DND-41 (cell line): Measurements from ENCODE around the gene JAKMIP1.
"Not testable (repeated sequence)": the region's sequence is repeated elsewhere in the genome, so short reads cannot be mapped to it uniquely, and the experiment has no call there.

Source experiments
- ATAC-seq: fragments of 200-7000 bp; cut with Tn5 transposase; 3 replicates; pipeline ENCODE4 v1.9.1; 2021; ENCODE audit warnings: low read depth; ENCODE audit not compliant: insufficient read depth
- DNase-seq: peaks from one replicate; pipeline ENCODE4 v3.0.0-alpha.2; 2020
- H2AFZ ChIP-seq: 2 replicates; pipeline ENCODE4 v1.6.0; 2012; ENCODE audit warnings: low read depth, low read length
- H3K27ac ChIP-seq: 2 replicates; pipeline ENCODE4 v1.5.1; 2012; ENCODE audit warnings: low read length, inconsistent platforms
- H3K27me3 ChIP-seq: fragments of 200-600 bp; sonication (generic); 2 replicates; pipeline ENCODE4 v1.6.0; 2012; ENCODE audit warnings: low read length, mild to moderate bottlenecking, inconsistent platforms; ENCODE audit not compliant: insufficient read depth, poor library complexity
- H3K36me3 ChIP-seq: 2 replicates; pipeline ENCODE4 v1.5.1; 2012; ENCODE audit warnings: low read length, inconsistent platforms; ENCODE audit not compliant: insufficient read depth
- H3K4me1 ChIP-seq: 2 replicates; pipeline ENCODE4 v1.5.1; 2012; ENCODE audit warnings: mild to moderate bottlenecking, low read length; ENCODE audit not compliant: insufficient read depth
- H3K4me2 ChIP-seq: 2 replicates; pipeline ENCODE4 v1.6.0; 2012; ENCODE audit warnings: mild to moderate bottlenecking, moderate library complexity, low read length, inconsistent platforms; ENCODE audit not compliant: insufficient read depth
- H3K4me3 ChIP-seq, 2 experiments: fragments of 200-600 bp in 1 of 2; shearing (Covaris generic) in 1 of 2; 2 replicates each; pipeline ENCODE4 v1.5.1; 2012 to 2016; ENCODE audit warnings: inconsistent platforms in 2 of 2, low read length in 2 of 2, mild to moderate bottlenecking in 2 of 2, low read depth in 1 of 2, moderate library complexity in 1 of 2
- H3K79me2 ChIP-seq: 2 replicates; pipeline ENCODE4 v1.6.0; 2012; ENCODE audit warnings: low read length, inconsistent platforms; ENCODE audit not compliant: insufficient read depth
- H3K9ac ChIP-seq: 2 replicates; pipeline ENCODE4 v1.6.0; 2012; ENCODE audit warnings: low read depth, mild to moderate bottlenecking, inconsistent platforms, low read length, moderate library complexity
- H3K9me3 ChIP-seq: 2 replicates; pipeline ENCODE4 v1.5.1; 2012; ENCODE audit warnings: low read length, moderate library complexity, mild to moderate bottlenecking, inconsistent platforms; ENCODE audit not compliant: insufficient read depth, severe bottlenecking
- H4K20me1 ChIP-seq: 2 replicates; pipeline ENCODE4 v1.6.0; 2012; ENCODE audit warnings: low read length; ENCODE audit not compliant: insufficient read depth
- EZH2 ChIP-seq: IDR thresholded peaks from 3 replicates; pipeline ENCODE4 v1.6.1; 2012; ENCODE audit warnings: borderline replicate concordance, low read depth, mild to moderate bottlenecking, moderate library complexity, low read length, inconsistent platforms; ENCODE audit not compliant: severe bottlenecking
- TF ChIP-seq, protein P1 (sequence below): IDR thresholded peaks from 2 replicates; pipeline ENCODE4 v1.5.1; 2012; ENCODE audit warnings: borderline replicate concordance, low read length, moderate library complexity, mild to moderate bottlenecking; ENCODE audit not compliant: poor library complexity, severe bottlenecking; ENCODE audit errors: extremely low read depth

JAKMIP1 gene

GRCh38 chr4:6142935-6143602 is 57.3 kb downstream of the JAKMIP1 start:
- no peak for TF ChIP-seq EZH2
- TF ChIP-seq, protein P1, sequence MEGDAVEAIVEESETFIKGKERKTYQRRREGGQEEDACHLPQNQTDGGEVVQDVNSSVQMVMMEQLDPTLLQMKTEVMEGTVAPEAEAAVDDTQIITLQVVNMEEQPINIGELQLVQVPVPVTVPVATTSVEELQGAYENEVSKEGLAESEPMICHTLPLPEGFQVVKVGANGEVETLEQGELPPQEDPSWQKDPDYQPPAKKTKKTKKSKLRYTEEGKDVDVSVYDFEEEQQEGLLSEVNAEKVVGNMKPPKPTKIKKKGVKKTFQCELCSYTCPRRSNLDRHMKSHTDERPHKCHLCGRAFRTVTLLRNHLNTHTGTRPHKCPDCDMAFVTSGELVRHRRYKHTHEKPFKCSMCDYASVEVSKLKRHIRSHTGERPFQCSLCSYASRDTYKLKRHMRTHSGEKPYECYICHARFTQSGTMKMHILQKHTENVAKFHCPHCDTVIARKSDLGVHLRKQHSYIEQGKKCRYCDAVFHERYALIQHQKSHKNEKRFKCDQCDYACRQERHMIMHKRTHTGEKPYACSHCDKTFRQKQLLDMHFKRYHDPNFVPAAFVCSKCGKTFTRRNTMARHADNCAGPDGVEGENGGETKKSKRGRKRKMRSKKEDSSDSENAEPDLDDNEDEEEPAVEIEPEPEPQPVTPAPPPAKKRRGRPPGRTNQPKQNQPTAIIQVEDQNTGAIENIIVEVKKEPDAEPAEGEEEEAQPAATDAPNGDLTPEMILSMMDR, result no peak
- Histone ChIP-seq H3K27me3 (no peaks in the 10 kb centered on the region), H3K36me3 (no peaks in the 10 kb centered on the region), H3K4me3 (no peak overlapping the region), H3K27ac (no peak overlapping the region), H4K20me1 (no peaks in the 10 kb centered on the region), H3K9ac (no peak overlapping the region), H3K4me2 (no peak overlapping the region), H3K4me1 (no peaks in the 10 kb centered on the region), H3K79me2 (no peaks in the 10 kb centered on the region), H3K9me3 (no peaks in the 10 kb centered on the region), H2AFZ (no peak overlapping the region)
- DNase-seq (no peak), ATAC-seq (no peak)

DNA sequence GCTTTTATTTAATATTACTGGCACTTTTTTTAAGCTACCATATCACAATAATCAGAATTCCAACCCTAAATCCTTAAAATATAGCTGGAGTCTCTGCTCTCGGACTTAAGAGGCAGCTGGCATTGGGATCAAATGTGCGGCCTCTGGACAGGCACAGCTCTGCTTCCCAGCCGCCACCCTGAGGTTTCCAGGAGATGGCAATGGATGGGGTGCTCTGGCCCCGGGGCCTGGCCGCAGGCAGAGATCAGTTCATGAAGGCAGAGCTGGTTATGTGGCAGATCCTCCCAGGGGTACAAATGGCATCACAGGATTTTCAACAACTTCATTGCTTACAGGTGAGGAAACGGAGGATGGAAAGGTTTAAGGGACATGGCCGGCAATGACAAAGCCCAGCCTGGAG is 57.8 kb downstream of the JAKMIP1 start:
- H3K4me3 ChIP-seq, result no peak overlapping the region
- DNase-seq (no peak), ATAC-seq (no peak)
- no peaks in the 10 kb centered on the region for H4K20me1 ChIP-seq
- no peaks in the 10 kb centered on the region for H3K79me2 ChIP-seq
- no peak overlapping the region for H3K27ac ChIP-seq
- no peak overlapping the region for H3K9ac ChIP-seq
- TF ChIP-seq, protein P1, result no peak
- no peak for TF ChIP-seq EZH2
- H3K36me3 ChIP-seq, result no peaks in the 10 kb centered on the region
- H2AFZ ChIP-seq, result no peak overlapping the region
- H3K9me3 ChIP-seq, result no peaks in the 10 kb centered on the region
- no peaks in the 10 kb centered on the region for H3K27me3 ChIP-seq
- no peaks in the 10 kb centered on the region for H3K4me1 ChIP-seq
- H3K4me2 ChIP-seq, result no peak overlapping the region

- Histone ChIP-seq H3K36me3 (no peaks in the 10 kb centered on the region), H2AFZ (no peak overlapping the region), H3K27me3 (no peaks in the 10 kb centered on the region), H3K4me3 (no peak overlapping the region), H3K9me3 (no peaks in the 10 kb centered on the region), H3K4me1 (no peaks in the 10 kb centered on the region), H3K4me2 (no peak overlapping the region), H3K9ac (no peak overlapping the region), H4K20me1 (no peaks in the 10 kb centered on the region), H3K27ac (no peak overlapping the region), H3K79me2 (no peaks in the 10 kb centered on the region)
- TF ChIP-seq EZH2, result no peak
- TF ChIP-seq, protein P1, result no peak
- no peak for ATAC-seq
- no peak for DNase-seq
Observed at GRCh38 chr4:6141554-6141953, 58.8 kb downstream of the JAKMIP1 start.

- H3K36me3 ChIP-seq, ATAC-seq, H3K4me3 ChIP-seq, DNase-seq, H2AFZ ChIP-seq, H3K9ac ChIP-seq, H3K79me2 ChIP-seq, H3K9me3 ChIP-seq, H3K27ac ChIP-seq, H3K4me2 ChIP-seq, H3K4me1 ChIP-seq, H4K20me1 ChIP-seq, H3K27me3 ChIP-seq: not testable (repeated sequence)
Observed at GRCh38 chr4:6141021-6141420, 59.3 kb downstream of the JAKMIP1 start.
